ENCODE results near the gene RAC3.

GRCh38 chr17:82082456-82082855 is 51.0 kb downstream of the RAC3 start:
- TF ChIP-seq CTCF (IDR thresholded peaks at IDR 0.05) (no peak), POLR2AphosphoS5 (IDR thresholded peaks at IDR 0.05) (no peak)
